Measurements from ENCODE around the gene FUT2.

- TF ChIP-seq MAX (IDR thresholded peaks at IDR 0.05) (0 out of 2 replicates have a peak, but pooled peaks have one; percentile 30), ZBTB7A (IDR thresholded peaks at IDR 0.05; ENCODE audit: low read depth) (no peak), YY1 (IDR thresholded peaks at IDR 0.05; ENCODE audit: low read depth) (no peak), RAD21 (IDR thresholded peaks at IDR 0.05; ENCODE audit: low read depth) (no peak), TAF1 (IDR thresholded peaks at IDR 0.05; ENCODE audit: low read depth) (no peak), EP300 (IDR thresholded peaks at IDR 0.05; ENCODE audit: borderline replicate concordance) (no peak), USF1 (IDR thresholded peaks at IDR 0.05) (peak; percentile 70)
These were observed 38.8 kb upstream of the FUT2 start for GRCh38 chr19:48656840-48657474.
